DMS153 treated with DMSO at 0.1 percent for 48 hours (cell line): ENCODE measurements around the gene ANKRD6.
"Not testable (repeated sequence)": the region's sequence is repeated elsewhere in the genome, so short reads cannot be mapped to it uniquely, and the experiment has no call there.

Source experiments
- DNase-seq: peaks from one replicate; lab custom pipeline; 2025; ENCODE audit not compliant: unreplicated experiment; lab: John Stamatoyannopoulos, UW

The ANKRD6 gene

DNA sequence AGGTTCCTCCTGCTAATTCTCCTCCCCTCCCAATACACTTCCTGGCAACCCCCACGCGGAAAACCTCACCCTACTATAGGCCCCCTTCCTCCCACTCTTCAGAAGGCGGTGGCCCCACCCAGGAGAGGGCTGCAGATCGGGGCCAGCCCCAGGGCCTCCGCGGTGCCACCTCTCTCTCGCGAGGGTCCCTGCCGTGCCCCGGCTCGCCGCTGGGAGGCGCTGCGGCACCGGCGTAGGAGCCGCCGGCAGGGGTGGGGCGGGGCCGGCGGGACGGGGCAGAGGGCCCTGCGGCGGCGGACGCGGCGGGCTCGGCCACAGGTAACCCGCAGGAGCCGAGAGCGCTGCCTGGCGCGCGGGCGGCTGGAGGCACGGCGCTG is at the start of gene ANKRD6:
Gene ANKRD6 (plus strand): TSS at position 278 of the 377 bp plus-strand sequence. CDS start 133,825 bp downstream, outside the sequence.
- peak; percentile 80 for DNase-seq

DNA sequence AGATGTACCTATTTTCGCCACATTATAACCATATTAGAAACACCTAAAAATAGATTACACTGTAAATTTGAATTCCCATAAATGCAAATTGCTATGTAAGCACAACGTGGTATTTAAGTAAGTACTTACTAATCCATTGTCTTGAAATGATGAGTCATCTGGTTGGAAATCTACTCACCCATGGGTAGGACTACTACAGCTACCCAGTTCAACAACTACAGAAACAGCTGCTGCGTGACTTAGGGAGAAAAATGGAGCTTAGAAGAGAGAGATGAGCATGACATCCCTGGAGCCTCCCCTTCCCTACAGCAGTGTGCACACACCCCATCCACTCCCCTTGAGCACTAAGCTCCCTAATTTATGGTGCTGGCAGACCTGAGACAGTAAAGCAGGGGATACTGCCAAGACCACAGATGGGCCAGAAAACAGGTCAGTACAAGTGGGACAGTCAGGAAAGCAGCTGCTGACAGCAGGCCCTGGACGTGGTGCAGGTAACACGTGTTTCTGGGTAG is 47.7 kb upstream of the ANKRD6 start:
- DNase-seq = no peak

DNA sequence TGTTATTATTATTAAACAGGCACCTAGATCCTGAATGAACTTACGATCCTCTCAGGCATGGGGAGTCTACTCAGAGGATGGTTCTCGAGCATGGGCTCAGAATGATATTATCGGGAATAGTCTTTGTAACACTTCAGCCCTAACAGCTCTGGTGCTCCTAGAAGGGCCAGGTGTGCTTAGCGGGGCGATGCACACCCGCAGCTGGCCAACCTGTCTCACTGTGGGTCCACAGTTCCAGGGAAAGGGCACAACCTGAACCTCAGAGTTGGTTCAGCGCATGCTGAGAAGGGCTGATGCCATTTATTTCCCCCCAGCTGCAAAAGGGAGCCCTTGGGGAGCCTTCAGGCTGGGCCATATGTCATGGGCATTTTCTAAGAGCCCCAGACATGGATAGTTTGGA is 47.1 kb upstream of the ANKRD6 start:
- DNase-seq = no peak

DNA sequence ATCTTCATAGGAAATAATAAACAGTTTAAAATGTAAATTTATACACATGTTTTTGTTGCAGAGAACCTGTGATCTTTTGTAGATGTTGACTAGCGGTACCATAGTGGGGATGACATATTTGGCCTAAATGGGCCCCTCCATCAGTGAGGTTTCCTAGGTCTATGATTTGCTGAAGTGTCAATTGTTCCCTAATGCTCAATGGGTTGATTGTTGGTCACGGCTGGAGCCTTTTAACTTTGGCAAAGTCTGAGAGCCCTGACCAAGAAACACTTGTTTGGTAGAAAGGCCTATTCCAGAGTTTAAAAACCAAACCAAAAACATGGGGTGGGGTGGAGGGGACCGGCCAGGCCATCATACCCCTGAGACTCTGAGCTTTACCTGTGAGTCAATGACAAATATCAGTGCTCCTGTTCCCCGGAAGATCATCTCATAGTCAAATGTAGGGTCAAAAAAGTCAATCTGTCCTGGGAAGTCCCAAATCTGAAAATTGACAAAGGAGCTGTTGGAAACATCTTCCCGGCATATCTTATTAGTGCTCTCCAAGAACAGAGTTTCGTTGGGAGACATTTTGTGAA is 45.9 kb upstream of the ANKRD6 start:
- no peak for DNase-seq

DNA sequence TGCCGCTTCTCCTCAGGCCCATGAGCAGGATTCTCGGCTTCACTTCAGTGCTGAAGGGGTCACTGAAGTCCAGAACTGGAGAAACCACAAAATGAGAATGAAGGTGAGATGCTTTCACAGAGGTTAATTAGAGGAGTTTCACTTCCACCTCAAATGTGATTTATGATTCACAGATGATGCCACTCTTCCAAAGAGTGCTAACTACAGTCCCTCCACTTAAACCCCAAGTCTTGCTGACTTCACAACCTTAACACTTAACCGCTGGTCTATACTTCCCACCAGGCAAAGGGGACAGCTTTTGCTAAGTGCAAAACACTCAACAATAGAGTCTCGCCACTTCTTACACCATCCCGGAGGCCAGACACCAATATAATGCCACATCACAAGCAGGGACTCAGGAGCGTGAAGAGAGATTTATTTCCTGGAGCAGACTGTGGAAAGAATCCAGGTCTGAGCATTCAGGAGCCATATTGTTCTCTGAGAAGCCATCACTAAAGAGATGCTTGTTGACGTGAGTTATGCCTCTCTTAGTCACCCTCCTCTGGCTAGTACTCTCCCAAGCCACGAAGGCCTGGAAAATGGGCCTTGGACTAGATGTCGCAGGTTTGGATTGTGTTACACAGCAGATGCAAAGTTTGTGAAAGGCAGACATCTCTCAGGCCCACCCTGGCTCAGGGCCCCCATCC is 45.3 kb upstream of the ANKRD6 start:
- DNase-seq = no peak

DNA sequence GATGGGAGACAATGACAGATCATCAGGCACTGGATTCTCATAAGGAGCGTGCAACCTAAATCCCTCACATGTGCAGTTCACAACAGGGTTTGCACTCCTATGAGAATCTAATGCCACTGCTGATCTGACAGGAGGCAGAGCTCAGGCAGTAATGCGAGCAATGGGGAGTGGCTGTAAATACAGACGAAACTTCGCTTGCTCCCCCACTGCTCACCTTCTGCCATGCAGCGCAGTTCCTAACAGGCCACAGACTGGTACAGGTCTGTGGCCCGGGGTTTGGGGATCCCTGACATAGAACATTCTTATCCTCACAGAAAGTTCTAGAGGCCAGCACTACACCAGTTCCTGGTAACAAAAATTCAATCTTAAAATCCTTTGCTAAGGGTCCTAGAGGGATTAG is 44.1 kb upstream of the ANKRD6 start:
- DNase-seq = no peak

DNA sequence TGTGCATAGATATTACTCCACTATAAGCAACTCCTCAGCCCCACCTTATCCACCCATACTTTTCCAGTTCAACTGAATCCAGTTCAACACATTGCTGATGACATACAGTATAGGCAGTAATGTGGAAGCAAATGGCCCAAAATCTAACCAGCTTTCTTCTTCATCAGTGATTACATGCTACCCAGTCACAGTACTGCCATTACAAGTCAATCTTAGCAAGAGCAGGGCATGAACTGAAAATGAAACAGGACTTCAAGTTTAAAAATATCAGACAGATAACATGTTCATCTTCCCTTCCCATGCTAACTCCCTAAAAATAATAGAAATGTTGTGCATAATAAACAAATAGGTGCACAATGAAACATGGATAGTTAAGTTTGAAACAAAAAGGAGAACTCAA is 40.1 kb upstream of the ANKRD6 start:
- DNase-seq = no peak

DNA sequence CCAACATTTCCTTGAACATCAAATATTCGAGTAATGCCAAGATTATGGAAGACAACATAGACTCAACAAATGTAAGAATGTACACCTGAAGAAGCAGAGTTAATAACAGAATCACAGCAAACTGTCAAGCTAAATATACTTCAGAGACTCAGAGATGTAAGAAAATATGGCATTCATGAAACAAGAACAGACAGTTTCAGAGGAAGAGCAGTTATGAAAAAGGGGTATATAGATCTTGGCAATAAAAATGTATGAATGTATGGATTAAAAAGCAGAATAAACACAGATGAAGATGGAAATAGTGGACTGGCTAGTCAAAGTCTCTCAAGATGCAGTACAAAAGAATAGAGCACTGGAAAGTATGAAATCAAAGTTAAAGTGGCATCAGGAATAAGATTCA is 39.3 kb upstream of the ANKRD6 start:
- DNase-seq = no peak

DNA sequence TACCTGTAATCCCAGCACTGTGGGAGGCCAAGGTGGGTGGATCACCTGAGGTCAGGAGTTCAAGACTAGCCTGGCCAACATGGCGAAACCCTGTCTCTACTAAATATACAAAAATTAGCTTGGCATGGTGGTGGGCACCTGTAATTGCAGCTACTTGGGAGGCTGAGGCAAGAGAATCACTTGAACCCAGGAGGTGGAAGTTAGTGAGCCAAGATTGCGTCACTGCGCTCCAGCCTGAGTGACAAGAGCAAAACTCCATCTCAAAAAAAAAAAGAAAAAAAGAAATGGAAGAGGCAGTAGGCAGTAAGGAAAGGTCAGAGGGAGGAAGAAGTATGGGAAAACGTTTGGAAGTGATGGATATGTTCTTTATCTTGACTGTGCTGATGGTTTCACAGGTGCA is 35.1 kb upstream of the ANKRD6 start:
- not testable (repeated sequence) for DNase-seq

DNA sequence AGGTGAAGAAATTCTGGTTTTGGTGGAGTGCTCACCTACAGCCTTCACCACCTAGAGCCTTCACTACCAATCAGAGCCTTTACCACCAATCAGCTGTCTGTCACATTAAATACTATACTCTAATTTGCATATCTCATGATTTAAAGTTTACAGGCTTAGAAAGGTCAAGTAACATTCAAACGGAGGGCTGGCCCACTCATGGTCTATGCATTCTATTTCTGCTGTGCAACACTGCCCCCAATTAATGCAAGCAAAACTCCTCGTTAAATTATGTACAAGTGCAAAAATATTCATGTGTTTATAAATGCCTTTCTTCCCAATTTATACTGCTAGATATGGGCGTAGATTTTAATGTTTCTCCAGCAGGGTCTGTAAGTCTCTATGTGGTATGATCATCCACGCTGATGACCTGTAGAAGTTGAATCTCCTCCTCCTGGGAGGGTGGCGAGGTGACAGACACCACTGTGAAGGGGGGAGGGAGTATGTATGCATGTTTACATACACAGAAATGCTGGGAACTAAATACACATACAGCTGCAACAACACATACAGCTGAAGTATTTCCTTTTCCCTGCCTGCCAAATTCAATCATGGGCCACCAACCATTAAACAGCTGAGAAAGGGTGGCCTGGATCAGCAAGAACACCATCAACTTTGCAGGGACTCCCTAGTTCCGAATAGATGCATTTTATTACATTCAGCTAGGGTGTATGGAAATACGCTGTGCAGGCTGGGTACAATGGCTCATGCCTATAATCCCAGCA is 34.0 kb upstream of the ANKRD6 start:
- no peak for DNase-seq

DNA sequence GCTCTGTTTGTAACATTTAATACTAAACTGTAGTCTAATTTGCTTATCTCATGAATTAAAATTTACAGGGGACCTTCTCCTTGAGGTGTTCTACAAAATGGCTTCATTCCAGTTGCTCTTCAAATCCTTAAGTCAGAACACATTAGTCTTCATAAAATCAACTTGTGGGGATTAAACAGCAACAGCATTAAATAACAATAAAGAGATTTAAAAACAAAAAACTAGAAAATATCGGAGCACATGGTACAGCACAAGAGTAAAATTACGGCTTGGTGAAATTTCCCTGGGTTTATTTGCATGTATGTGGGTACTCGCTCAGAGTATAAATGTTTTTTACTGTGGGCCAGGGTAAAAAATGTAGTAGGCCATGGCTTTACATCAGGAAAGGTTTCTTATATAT is 32.9 kb upstream of the ANKRD6 start:
- no peak for DNase-seq

DNA sequence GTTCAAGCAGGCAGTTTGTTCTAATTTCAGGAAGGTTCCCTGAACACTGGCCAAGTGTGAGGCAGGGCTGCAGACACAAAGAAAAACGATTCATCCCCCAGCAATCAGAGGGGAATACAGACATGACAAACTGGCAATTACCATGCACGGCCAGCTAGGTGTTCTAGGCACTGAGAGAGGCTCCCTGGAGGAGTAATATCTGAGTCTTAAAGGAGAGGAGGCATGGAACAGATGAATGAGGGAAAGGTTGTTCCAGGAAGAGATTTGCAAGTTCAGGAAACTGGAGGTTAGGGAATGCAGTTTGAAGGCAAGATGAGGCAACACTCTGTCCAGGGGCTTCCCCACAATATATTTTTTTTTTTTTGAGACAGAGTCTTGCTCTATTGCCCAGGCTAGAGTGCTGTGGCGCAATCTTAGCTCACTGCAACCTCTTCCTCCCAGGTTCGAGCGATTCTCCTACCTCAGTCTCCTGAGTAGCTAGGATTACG is 32.0 kb upstream of the ANKRD6 start:
- no peak for DNase-seq

DNA sequence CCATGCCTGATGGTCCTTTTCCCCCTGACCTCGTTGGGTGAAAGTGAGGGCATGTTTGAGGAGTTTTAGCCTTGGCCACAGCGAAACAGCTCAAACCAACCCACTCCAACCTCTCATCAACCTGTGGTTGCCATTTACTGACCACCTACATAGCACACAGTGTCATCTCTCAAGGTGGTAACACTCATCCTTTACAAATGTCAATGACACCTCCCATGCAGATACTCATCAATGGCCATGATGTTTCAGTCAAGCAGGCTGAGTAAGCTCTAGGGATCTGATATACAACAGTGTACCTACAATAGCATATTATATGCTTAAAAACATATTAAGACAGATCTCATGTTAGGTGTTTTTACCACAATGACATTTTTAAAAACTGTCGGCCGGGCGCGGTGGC is 30.2 kb upstream of the ANKRD6 start:
- DNase-seq = no peak

DNA sequence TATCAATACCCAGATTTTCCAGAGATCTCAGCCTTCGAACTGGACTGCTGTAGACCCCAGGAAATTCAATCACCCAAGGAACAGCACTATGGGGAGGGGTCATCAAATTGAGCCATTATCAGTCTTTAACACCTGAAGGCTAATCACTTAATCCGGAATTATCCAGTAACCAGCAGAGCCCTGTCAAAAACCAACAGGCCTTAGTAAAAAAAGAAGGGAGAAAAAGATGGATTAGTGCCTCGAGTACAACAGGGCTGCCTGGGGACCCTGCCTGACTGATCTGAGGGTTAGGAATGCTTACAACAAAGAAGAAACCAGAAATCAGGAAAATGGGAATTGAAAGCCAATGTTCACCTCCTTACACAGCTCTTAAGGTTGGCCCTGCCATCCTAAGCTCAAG is 28.4 kb upstream of the ANKRD6 start:
- no peak for DNase-seq

DNA sequence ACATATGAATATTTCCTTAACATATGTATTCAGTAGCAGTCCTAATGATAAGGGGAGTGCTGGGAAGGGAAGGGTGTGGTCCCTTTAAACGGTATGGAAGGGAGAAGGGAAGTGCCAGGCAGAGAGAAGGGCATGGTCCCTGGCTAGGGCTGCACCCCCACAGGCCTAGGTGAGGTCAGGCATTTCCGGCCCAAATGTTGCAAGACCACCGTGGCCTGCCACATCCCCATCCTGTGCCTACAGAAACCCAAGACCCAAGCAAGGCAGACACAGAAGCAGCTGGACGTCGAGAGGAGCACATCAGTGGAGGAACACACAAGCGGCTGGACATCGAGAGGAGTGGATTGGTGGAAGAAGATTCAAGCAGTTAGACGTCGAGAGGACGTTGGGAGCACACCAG is 26.8 kb upstream of the ANKRD6 start:
- DNase-seq = no peak

DNA sequence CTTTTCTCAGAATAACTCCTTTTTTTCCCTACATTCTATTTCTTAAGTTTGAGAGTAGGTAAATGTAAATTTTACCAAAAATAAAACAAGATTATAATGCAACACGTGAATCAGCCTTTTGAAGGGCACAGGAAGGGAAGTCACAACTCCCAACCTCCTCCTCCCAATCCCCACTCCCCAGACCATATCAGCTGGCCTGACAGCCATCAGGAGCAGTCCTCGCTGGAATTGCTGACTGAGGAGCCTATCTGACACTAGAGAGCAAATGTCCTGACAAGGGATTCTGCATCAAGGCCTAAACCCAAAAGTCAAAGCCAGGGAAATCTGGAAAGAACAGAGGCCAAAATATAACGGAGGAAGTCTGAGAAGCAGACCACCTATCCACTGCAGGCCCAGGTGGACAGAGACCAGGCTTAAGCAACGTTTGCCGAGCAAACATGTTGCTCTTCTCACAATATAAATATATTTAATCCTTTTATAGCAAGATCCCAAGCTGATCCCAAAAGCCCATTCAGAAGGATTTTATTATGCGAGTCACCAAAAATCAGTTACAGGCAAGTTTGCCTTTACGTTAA is 23.4 kb upstream of the ANKRD6 start:
- no peak for DNase-seq

DNA sequence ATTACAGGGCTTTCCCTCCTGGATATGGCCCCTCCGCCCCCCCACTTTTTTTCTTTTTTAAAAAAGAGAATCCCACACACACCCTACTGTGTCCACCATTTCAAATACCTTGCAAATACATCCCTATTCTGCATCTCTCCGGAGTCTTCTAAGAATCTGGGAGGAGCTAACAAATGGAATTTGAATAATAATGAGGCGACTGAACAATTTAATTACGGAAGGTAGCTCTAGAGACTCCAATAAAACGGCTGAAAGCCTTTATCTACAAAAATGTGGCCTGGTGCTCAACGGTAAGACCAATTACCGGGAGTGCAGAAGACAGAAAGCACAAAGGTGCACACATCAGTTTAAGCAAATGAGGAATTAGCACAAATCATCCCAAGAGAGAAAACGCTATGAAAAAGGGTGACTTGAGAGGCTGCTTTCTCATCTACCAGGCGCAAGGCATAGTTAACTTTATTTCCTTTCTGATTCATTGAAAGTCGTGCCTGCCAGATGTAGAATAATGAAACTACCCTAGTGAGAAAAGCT is 22.7 kb upstream of the ANKRD6 start:
- DNase-seq = no peak

DNA sequence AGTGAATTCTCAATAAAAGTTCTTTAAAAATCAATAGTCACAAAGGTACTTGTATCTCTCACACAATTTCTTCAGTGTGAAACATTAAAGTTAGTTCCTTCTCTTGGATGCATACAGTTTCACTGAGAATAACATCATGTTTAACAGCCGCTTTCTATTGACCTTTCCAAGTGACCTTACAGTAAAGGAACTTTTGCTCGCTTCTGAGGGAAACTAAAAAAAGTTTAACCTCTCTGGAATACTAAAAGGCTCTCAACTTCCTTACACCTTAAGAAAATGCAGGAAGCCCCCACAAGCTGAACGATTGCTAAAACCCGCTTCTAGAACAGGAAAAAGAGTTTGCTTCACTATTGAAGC is 22.2 kb upstream of the ANKRD6 start:
- no peak for DNase-seq

DNA sequence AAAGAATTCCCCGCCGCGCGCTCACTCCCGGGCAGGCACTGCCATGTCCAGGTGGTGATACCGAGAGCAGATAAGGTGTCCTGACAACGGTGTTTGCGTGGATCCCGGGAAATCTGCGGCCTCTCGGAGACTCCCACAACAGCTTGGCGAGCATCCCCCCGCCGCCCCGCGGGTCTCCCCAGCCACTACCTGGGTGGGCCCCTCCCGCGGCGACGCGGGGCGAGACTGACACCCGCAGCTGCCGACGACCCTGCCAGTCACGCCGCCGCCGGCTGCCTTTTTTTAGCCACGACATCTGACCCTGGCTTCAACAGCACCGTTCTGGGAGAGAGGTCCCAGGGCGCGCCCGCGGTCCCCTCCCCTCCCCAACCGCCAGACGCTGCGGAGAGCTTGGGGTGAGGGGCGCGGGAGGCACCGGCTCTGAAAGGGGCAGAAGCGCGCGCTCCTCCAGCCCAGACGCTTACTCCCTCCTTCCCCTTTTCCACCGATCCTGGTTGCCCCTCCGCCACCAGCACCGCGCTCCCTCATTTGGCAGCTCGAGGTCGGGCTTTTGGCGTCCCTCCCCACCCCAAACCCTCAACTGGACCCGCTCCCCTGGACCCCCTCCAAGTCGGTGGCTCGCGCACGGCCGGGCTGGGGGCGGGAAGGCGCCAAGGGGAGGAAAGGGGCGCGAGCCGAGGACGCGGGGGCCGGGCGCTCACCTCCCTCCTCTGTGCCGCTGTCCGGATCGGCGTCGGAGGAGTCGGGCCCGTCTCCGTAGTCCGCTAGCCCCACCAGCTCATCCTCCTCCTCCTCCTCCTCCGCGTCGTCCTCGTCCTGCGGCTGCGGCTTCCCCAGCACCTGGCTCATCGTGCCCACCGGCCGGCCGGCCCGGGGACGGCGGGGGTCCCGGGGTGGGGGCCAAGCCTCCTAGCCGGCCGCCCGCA is 21.5 kb upstream of the ANKRD6 start:
- DNase-seq = no peak
